ENCODE results near the gene MAMDC4. TPM values are rescaled to one million over a fixed set of nuclear protein-coding genes. Genes with fewer than 3 reads are reported as not detected.
A peak's percentile ranks its signal among the peaks of the same experiment; 100 is the strongest.

Gene MAMDC4
- total and polyA plus RNA-seq, 2 of the 8 experiments (the other 6 are each of a cell fraction or from before 2014, with no cell fraction given) = 3.1 to 4.5 TPM

GRCh38 chr9:136857166-136857565 lies 5.0 kb downstream of the MAMDC4 start:
- CTCF ChIA-PET (ENCODE audit: partially characterized antibody) = interaction anchor here (0.7 to 1.7 kb wide), 5 partner anchors 14 to 61 kb away, joined by 3 to 5 read pairs (median 4); partner anchors contain the start of genes AJM1 and CCDC183
- Histone ChIP-seq H3K18ac (ENCODE audit: extremely low read depth, low read length) (no peak overlapping the region), H3K27ac (ENCODE audit: low read depth, low read length) (no peak overlapping the region), H3K36me3 (ENCODE audit: control insufficient read depth in 2 of 4, insufficient read depth in 4 of 4, low read length in 3 of 4) (peaks cover 3 to 12% (median 9%) of the 10 kb centered on the region in 4 experiments; a peak in 6 of 8 replicates), H2BK12ac (ENCODE audit: low read depth, low read length) (no peak overlapping the region), H2BK20ac (ENCODE audit: low read length) (no peak overlapping the region), H3K4me1 (replicated peaks in 1 of 4; ENCODE audit: control insufficient read depth in 3 of 4, insufficient read depth in 4 of 4, low read length in 3 of 4) (no peaks in the 10 kb centered on the region; a peak in 1 of 7 replicates), H2AK5ac (ENCODE audit: low read depth, low read length) (no peak overlapping the region), H3K4ac (replicated peaks; ENCODE audit: insufficient read length, low read depth, low read length) (no peak overlapping the region), H3K9ac (replicated peaks in 1 of 4; ENCODE audit: extremely low read depth in 1 of 4, low read depth in 3 of 4, low read length in 3 of 4) (no peak overlapping the region), H3K56ac (replicated peaks; ENCODE audit: insufficient read length, low read depth, low read length) (no peak overlapping the region), H4K20me1 (replicated peaks in 1 of 2; ENCODE audit: control insufficient read depth in 1 of 2, insufficient read depth in 2 of 2, low read length in 2 of 2) (peaks cover 0 to 20% of the 10 kb centered on the region in 2 experiments), H3K4me2 (ENCODE audit: insufficient read depth in 1 of 2, low read depth in 2 of 2, low read length in 2 of 2) (no peak overlapping the region), H2BK120ac (replicated peaks; ENCODE audit: low read depth, low read length) (no peak overlapping the region), H2AFZ (ENCODE audit: low read length) (no peak overlapping the region), H3K23ac (ENCODE audit: insufficient read length) (no peak overlapping the region), H2BK15ac (ENCODE audit: low read length) (no peak overlapping the region), H2BK5ac (ENCODE audit: low read depth, low read length) (no peak overlapping the region), H3K4me3 (ENCODE audit: extremely low read depth in 1 of 4, insufficient read depth in 2 of 4, low read depth in 3 of 4, low read length in 4 of 4) (no peak overlapping the region), H3K23me2 (ENCODE audit: low read depth, low read length) (no peaks in the 10 kb centered on the region), H3K14ac (ENCODE audit: insufficient read length) (no peak overlapping the region), H3K9me3 (ENCODE audit: insufficient read depth in 2 of 2, low read depth in 1 of 2, low read length in 1 of 2) (no peaks in the 10 kb centered on the region), H4K91ac (replicated peaks; ENCODE audit: insufficient read length, low read length) (no peak overlapping the region), H3K79me1 (ENCODE audit: low read depth, low read length) (no peaks in the 10 kb centered on the region), H3K79me2 (ENCODE audit: control insufficient read depth in 1 of 2, insufficient read depth in 2 of 2, low read length in 2 of 2) (no peaks in the 10 kb centered on the region), H4K8ac (ENCODE audit: extremely low read depth, insufficient read depth, low read length) (0 out of 2 replicates have a peak overlapping the region, but pooled peaks have one; percentile 53), H3K27me3 (replicated peaks in 1 of 4; ENCODE audit: control insufficient read depth in 3 of 4, extremely low read depth in 1 of 4, insufficient read depth in 3 of 4, low read length in 3 of 4) (no peaks in the 10 kb centered on the region), H4K5ac (ENCODE audit: insufficient read length, low read depth, low read length) (no peak overlapping the region)
- no peak for TF ChIP-seq CEBPB (IDR thresholded peaks at IDR 0.05; ENCODE audit: low read depth, low read length)
- no peak for TF ChIP-seq CREB1 (IDR thresholded peaks at IDR 0.05)
- TF ChIP-seq, protein P1, sequence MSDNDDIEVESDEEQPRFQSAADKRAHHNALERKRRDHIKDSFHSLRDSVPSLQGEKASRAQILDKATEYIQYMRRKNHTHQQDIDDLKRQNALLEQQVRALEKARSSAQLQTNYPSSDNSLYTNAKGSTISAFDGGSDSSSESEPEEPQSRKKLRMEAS (IDR thresholded peaks at IDR 0.05) = no peak
- no peak for TF ChIP-seq SAP30 (IDR thresholded peaks at IDR 0.05; ENCODE audit: insufficient read depth, insufficient replicate concordance, low read length)
- no peak for TF ChIP-seq HDAC2 (IDR thresholded peaks at IDR 0.05; ENCODE audit: borderline replicate concordance in 1 of 2, low read depth in 2 of 2, low read length in 2 of 2)
- TF ChIP-seq SP2 (IDR thresholded peaks at IDR 0.05; ENCODE audit: low read length) = no peak
- TF ChIP-seq HDAC6 (IDR thresholded peaks at IDR 0.05; ENCODE audit: low read depth, low read length) = no peak
- no peak for TF ChIP-seq RXRA (IDR thresholded peaks at IDR 0.05; ENCODE audit: insufficient read depth, low read depth, low read length)
- no peak for TF ChIP-seq SRF (IDR thresholded peaks at IDR 0.05; ENCODE audit: low read depth, low read length)
- POLR2A ChIA-PET (ENCODE audit: partially characterized antibody) = interaction anchor here (0.9 to 16.2 kb wide), 5 partner anchors 8 to 80 kb away, joined by 3 to 248 read pairs (median 4); partner anchors contain the start of genes AJM1 and EDF1
- FAIRE-seq = no peak
- WGBS, 2 experiments (ENCODE audit: extremely low coverage in 1 of 2, insufficient coverage in 1 of 2, insufficient read length in 1 of 2, insufficient replicate concordance in 2 of 2, low coverage in 1 of 2, low lambda C conversion rate in 2 of 2, missing lambda C conversion rate in 1 of 2) = 95% methylated on average over 19 of the region's 19 CpGs; no CpG with 5 or more reads in 1 of the 2 experiments
- DNase-seq (ENCODE audit: low read depth in 1 of 2, low spot score in 2 of 2) = peak in 1 of 2 experiments; percentile 52

Measured in H1 (cell line).